Uterus (tissue), 2 donors: ENCODE data around the gene TEKT4.

Experiments
- POLR2A ChIP-seq, 2 donors: fragments of 450-650 bp; IDR thresholded peaks; one replicate each; pipeline ENCODE4 v1.6.1; 2016; ENCODE audit warnings: antibody characterized with exemption in 2 of 2, mild to moderate bottlenecking in 1 of 2, moderate library complexity in 1 of 2
- TF ChIP-seq, protein P1 (sequence below), 4 experiments: fragments of 200-600 bp in 2 of 4; fragments of 450-650 bp in 2 of 4; sonication (generic) in 2 of 4; IDR thresholded peaks; one replicate each; pipeline ENCODE4 v1.5.1; 2016 to 2019; ENCODE audit warnings: antibody characterized with exemption in 4 of 4, mild to moderate bottlenecking in 2 of 4, moderate library complexity in 1 of 4

DNA sequence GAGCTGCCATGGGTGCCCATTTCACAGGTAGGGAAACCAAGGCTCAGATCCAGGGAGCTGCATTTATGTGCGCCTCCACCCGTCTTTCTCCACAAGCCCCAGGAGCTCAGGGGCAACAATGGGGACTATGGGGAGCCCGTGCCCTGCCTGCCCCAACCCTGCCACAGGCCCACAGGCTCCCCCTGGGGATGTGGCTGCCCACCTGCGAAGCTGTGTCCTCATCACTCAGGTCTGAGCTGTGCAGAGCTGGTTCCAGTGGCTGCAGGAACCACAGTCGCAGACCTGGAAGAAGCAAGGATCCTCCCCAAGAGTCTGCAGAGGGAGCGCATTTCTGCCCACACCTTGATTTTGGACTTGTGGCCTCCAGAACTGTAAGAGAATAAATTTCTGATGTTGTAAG lies 9.8 kb downstream of the TEKT4 start:
- TF ChIP-seq, protein P1, sequence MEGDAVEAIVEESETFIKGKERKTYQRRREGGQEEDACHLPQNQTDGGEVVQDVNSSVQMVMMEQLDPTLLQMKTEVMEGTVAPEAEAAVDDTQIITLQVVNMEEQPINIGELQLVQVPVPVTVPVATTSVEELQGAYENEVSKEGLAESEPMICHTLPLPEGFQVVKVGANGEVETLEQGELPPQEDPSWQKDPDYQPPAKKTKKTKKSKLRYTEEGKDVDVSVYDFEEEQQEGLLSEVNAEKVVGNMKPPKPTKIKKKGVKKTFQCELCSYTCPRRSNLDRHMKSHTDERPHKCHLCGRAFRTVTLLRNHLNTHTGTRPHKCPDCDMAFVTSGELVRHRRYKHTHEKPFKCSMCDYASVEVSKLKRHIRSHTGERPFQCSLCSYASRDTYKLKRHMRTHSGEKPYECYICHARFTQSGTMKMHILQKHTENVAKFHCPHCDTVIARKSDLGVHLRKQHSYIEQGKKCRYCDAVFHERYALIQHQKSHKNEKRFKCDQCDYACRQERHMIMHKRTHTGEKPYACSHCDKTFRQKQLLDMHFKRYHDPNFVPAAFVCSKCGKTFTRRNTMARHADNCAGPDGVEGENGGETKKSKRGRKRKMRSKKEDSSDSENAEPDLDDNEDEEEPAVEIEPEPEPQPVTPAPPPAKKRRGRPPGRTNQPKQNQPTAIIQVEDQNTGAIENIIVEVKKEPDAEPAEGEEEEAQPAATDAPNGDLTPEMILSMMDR (IDR thresholded peaks at IDR 0.05): no peak
- no peak for TF ChIP-seq POLR2A (IDR thresholded peaks at IDR 0.05)
